ENCODE data around the gene CDC26.
"Not testable (repeated sequence)": the region's sequence is repeated elsewhere in the genome, so short reads cannot be mapped to it uniquely, and the experiment has no call there.

Gene CDC26

DNA sequence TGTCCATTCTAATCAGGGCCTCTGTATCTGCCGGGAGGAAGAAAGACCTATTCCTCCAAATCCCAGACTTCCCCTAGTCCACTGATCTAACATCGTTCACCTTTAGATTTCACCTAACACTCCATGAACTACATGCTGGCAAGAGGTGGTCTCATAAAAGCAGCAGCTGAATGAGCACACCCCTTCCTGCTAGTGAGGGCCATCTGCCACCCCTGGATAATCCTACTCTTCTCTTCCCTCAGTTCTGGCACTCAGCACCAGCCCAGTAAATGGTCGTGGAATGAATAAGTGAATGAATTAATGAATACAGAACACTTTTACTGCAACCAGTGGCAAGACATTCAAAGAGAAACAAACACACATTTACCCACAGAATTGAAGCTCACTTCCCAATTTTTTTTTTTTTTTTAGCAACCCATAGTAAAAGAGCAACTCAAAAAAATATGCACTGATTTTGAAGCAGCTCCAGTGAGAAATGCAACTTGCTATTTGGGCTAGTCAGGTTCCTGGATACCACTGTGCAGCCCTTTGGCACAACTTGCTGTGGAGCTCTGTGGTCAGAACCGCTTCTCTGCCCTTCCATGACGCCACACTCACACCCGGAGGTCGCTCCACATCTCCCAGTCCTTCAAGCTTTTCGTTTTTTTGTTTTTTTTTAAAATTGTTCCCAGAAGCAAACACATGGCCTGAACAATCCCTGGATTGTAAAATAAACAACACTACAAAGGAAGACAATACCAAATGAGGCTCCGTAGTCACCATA lies 21.6 kb upstream of the CDC26 start:
- no peak for DNase-seq (ENCODE audit: insufficient read length, low spot score)
- TF ChIP-seq POLR2A (IDR thresholded peaks at IDR 0.05; ENCODE audit: low read depth, low read length) (no peak), PAX5 (IDR thresholded peaks at IDR 0.05; ENCODE audit: insufficient read depth, low read length, severe bottlenecking) (no peak), POU2F2 (IDR thresholded peaks at IDR 0.05; ENCODE audit: low read depth, low read length) (no peak), POLR2AphosphoS5 (IDR thresholded peaks at IDR 0.05; ENCODE audit: low read depth, low read length) (no peak), SPI1 (IDR thresholded peaks at IDR 0.05; ENCODE audit: low read depth, low read length) (no peak), TAF1 (IDR thresholded peaks at IDR 0.05; ENCODE audit: low read depth, low read length) (no peak)
- FAIRE-seq: no peak

- not testable (repeated sequence) for DNase-seq (ENCODE audit: insufficient read length, low spot score); FAIRE-seq
Observed at GRCh38 chr9:113296247-113296646, 20.9 kb upstream of the CDC26 start.

GRCh38 chr9:113293285-113293878 lies 18.0 kb upstream of the CDC26 start:
- DNase-seq (ENCODE audit: insufficient read length, low spot score) (no peak), FAIRE-seq (no peak)
- TF ChIP-seq POLR2A (IDR thresholded peaks at IDR 0.05; ENCODE audit: low read depth, low read length): no peak
- no peak for TF ChIP-seq TAF1 (IDR thresholded peaks at IDR 0.05; ENCODE audit: low read depth, low read length)
- no peak for TF ChIP-seq POU2F2 (IDR thresholded peaks at IDR 0.05; ENCODE audit: low read depth, low read length)
- no peak for TF ChIP-seq PAX5 (IDR thresholded peaks at IDR 0.05; ENCODE audit: insufficient read depth, low read length, severe bottlenecking)
- TF ChIP-seq SPI1 (IDR thresholded peaks at IDR 0.05; ENCODE audit: low read depth, low read length): no peak
- TF ChIP-seq POLR2AphosphoS5 (IDR thresholded peaks at IDR 0.05; ENCODE audit: low read depth, low read length): no peak

DNA sequence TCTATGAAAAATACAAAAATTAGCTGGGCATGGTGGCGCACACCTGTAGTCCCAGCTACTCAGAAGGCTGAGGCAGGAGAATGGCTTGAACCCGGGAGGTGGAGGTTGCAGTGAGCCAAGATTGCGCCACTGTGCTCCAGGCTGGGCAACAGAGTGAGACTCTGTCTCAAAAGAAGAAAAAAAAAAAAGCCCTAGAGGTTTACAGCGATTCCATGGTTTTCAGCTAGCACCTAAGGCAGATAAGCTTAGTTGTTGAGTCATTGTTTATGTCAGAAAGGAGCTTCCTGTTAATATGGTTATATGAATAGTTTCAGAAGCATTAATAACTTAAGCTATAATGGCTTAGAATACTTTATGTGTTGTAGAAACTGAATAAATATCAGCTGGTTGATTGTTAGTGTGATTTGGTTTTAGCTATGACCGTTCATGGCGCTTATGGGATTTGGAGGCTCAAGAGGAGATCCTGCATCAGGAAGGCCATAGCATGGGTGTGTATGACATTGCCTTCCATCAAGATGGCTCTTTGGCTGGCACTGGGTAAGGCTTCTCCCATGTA lies 14.8 kb upstream of the CDC26 start:
- FAIRE-seq: no peak
- TF ChIP-seq TAF1 (IDR thresholded peaks at IDR 0.05; ENCODE audit: low read depth, low read length): no peak
- TF ChIP-seq POU2F2 (IDR thresholded peaks at IDR 0.05; ENCODE audit: low read depth, low read length): no peak
- TF ChIP-seq SPI1 (IDR thresholded peaks at IDR 0.05; ENCODE audit: low read depth, low read length): no peak
- no peak for TF ChIP-seq PAX5 (IDR thresholded peaks at IDR 0.05; ENCODE audit: insufficient read depth, low read length, severe bottlenecking)
- TF ChIP-seq POLR2A (IDR thresholded peaks at IDR 0.05; ENCODE audit: low read depth, low read length): no peak
- TF ChIP-seq POLR2AphosphoS5 (IDR thresholded peaks at IDR 0.05; ENCODE audit: low read depth, low read length): no peak
- no peak for DNase-seq (ENCODE audit: insufficient read length, low spot score)

GRCh38 chr9:113289091-113289490 lies 13.7 kb upstream of the CDC26 start:
- TF ChIP-seq TAF1 (IDR thresholded peaks at IDR 0.05; ENCODE audit: low read depth, low read length) (no peak), POLR2AphosphoS5 (IDR thresholded peaks at IDR 0.05; ENCODE audit: low read depth, low read length) (no peak)
- DNase-seq (ENCODE audit: insufficient read length, low spot score): no peak
- no peak for FAIRE-seq

GRCh38 chr9:113281356-113281755 lies 6.0 kb upstream of the CDC26 start:
- TF ChIP-seq POLR2A (IDR thresholded peaks at IDR 0.05; ENCODE audit: low read depth, low read length) (no peak), SPI1 (IDR thresholded peaks at IDR 0.05; ENCODE audit: low read depth, low read length) (no peak), POU2F2 (IDR thresholded peaks at IDR 0.05; ENCODE audit: low read depth, low read length) (no peak), POLR2AphosphoS5 (IDR thresholded peaks at IDR 0.05; ENCODE audit: low read depth, low read length) (no peak), TAF1 (IDR thresholded peaks at IDR 0.05; ENCODE audit: low read depth, low read length) (no peak), PAX5 (IDR thresholded peaks at IDR 0.05; ENCODE audit: insufficient read depth, low read length, severe bottlenecking) (no peak)
- no peak for DNase-seq (ENCODE audit: insufficient read length, low spot score)
- no peak for FAIRE-seq

- DNase-seq (ENCODE audit: insufficient read length, low spot score) (no peak), FAIRE-seq (no peak)
Observed at GRCh38 chr9:113278840-113279239, 3.5 kb upstream of the CDC26 start.

DNA sequence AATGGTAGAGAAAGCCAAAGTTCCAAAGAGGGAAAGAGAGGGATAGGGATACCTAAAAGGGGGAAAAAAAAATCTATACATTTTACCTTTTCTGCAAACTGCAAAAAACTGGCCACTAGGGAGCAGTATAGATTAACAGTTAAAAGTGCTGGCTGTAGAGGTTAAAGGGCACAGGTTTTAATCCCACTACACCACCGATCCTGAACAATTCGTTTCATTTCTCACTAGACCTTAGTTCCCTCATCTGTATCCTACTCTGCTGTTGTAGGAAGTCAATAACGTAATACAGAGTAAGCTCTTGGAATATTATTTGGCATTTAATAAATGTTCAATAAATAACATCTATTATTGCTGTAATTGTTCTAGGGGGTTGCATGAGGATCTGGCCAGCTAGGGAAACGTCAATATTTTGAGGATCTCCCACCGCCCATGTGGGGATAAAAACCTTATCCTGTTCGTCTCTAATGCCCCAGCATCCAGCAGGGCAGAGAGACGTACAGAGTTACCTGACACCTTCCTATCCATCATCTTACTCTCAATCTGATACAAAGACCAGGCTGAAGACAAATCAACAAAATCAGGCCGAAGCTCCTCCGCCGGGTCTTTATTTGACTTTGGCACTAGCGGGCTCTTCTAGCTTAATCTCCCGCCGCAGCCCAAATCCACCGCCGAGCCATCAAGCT lies 757 bp downstream of the CDC26 start:
- TF ChIP-seq POLR2A (IDR thresholded peaks at IDR 0.05; ENCODE audit: low read depth, low read length) (no peak), PAX5 (IDR thresholded peaks at IDR 0.05; ENCODE audit: insufficient read depth, low read length, severe bottlenecking) (no peak), TAF1 (IDR thresholded peaks at IDR 0.05; ENCODE audit: low read depth, low read length) (no peak), POLR2AphosphoS5 (IDR thresholded peaks at IDR 0.05; ENCODE audit: low read depth, low read length) (no peak), SPI1 (IDR thresholded peaks at IDR 0.05; ENCODE audit: low read depth, low read length) (no peak), POU2F2 (IDR thresholded peaks at IDR 0.05; ENCODE audit: low read depth, low read length) (no peak)
- peak; percentile 58 for FAIRE-seq

More at GRCh38 chr9:113278840-113279239, 3.5 kb upstream of the CDC26 start:
- TF ChIP-seq POU2F2 (IDR thresholded peaks at IDR 0.05; ENCODE audit: low read depth, low read length) (no peak), POLR2A (IDR thresholded peaks at IDR 0.05; ENCODE audit: low read depth, low read length) (no peak), PAX5 (IDR thresholded peaks at IDR 0.05; ENCODE audit: insufficient read depth, low read length, severe bottlenecking) (no peak)

GRCh38 chr9:113269871-113270270 lies 5.5 kb downstream of the CDC26 start:
- DNase-seq (ENCODE audit: insufficient read length, low spot score): no peak
- no peak for FAIRE-seq
- no peak for TF ChIP-seq POU2F2 (IDR thresholded peaks at IDR 0.05; ENCODE audit: low read depth, low read length)
- TF ChIP-seq POLR2A (IDR thresholded peaks at IDR 0.05; ENCODE audit: low read depth, low read length): no peak
- TF ChIP-seq POLR2AphosphoS5 (IDR thresholded peaks at IDR 0.05; ENCODE audit: low read depth, low read length): no peak

More for the DNA sequence above, 757 bp downstream of the CDC26 start:
- DNase-seq (ENCODE audit: insufficient read length, low spot score): no peak

GRCh38 chr9:113269355-113269754 lies 6.0 kb downstream of the CDC26 start:
- no peak for TF ChIP-seq SPI1 (IDR thresholded peaks at IDR 0.05; ENCODE audit: low read depth, low read length)
- no peak for TF ChIP-seq POLR2AphosphoS5 (IDR thresholded peaks at IDR 0.05; ENCODE audit: low read depth, low read length)
- TF ChIP-seq TAF1 (IDR thresholded peaks at IDR 0.05; ENCODE audit: low read depth, low read length): no peak
- TF ChIP-seq PAX5 (IDR thresholded peaks at IDR 0.05; ENCODE audit: insufficient read depth, low read length, severe bottlenecking): no peak
- TF ChIP-seq POLR2A (IDR thresholded peaks at IDR 0.05; ENCODE audit: low read depth, low read length): no peak
- no peak for TF ChIP-seq POU2F2 (IDR thresholded peaks at IDR 0.05; ENCODE audit: low read depth, low read length)
- FAIRE-seq (no peak), DNase-seq (ENCODE audit: insufficient read length, low spot score) (no peak)
